Measurements from ENCODE around the gene PLCB1. TPM values are rescaled to one million over a fixed set of nuclear protein-coding genes. Genes with fewer than 3 reads are reported as not detected.
"Not testable (repeated sequence)": the region's sequence is repeated elsewhere in the genome, so short reads cannot be mapped to it uniquely, and the experiment has no call there.

The PLCB1 gene
- total RNA-seq, 1 donor from 2014 or later, result 37.4 TPM

- H3K9me3 Mint-ChIP-seq (ENCODE audit: unreplicated experiment), result no peaks in the 10 kb centered on the region
- DNase-seq, result no peak
- peaks cover 3% of the 10 kb centered on the region for H3K4me1 Mint-ChIP-seq (ENCODE audit: low read depth, unreplicated experiment)
- no peak for TF ChIP-seq CTCF (IDR thresholded peaks at IDR 0.05; ENCODE audit: partially characterized antibody, unreplicated experiment)
- H3K4me3 Mint-ChIP-seq (ENCODE audit: unreplicated experiment), result no peak overlapping the region
- H3K27ac Mint-ChIP-seq (ENCODE audit: unreplicated experiment), result no peak overlapping the region
- no peaks in the 10 kb centered on the region for H3K36me3 Mint-ChIP-seq (ENCODE audit: unreplicated experiment)
- H3K27me3 Mint-ChIP-seq (ENCODE audit: unreplicated experiment), result no peaks in the 10 kb centered on the region
Measured at GRCh38 chr20:8851446-8851845, 719.4 kb downstream of the PLCB1 start.

GRCh38 chr20:8851919-8852318 is 719.9 kb downstream of the PLCB1 start:
- H3K27ac Mint-ChIP-seq (ENCODE audit: unreplicated experiment); H3K27me3 Mint-ChIP-seq (ENCODE audit: unreplicated experiment); H3K36me3 Mint-ChIP-seq (ENCODE audit: unreplicated experiment); H3K4me1 Mint-ChIP-seq (ENCODE audit: low read depth, unreplicated experiment); DNase-seq; H3K9me3 Mint-ChIP-seq (ENCODE audit: unreplicated experiment); H3K4me3 Mint-ChIP-seq (ENCODE audit: unreplicated experiment): not testable (repeated sequence)

GRCh38 chr20:8853211-8853610 is 721.1 kb downstream of the PLCB1 start:
- not testable (repeated sequence) for H3K4me3 Mint-ChIP-seq (ENCODE audit: unreplicated experiment); H3K4me1 Mint-ChIP-seq (ENCODE audit: low read depth, unreplicated experiment); H3K27me3 Mint-ChIP-seq (ENCODE audit: unreplicated experiment)

GRCh38 chr20:8853805-8854338 is 721.8 kb downstream of the PLCB1 start:
- Mint-ChIP-seq H3K36me3 (ENCODE audit: unreplicated experiment) (no peaks in the 10 kb centered on the region), H3K9me3 (ENCODE audit: unreplicated experiment) (no peaks in the 10 kb centered on the region)
- peak; percentile 96 for TF ChIP-seq CTCF (IDR thresholded peaks at IDR 0.05; ENCODE audit: partially characterized antibody, unreplicated experiment)

More at GRCh38 chr20:8853211-8853610, 721.1 kb downstream of the PLCB1 start:
- not testable (repeated sequence) for DNase-seq; H3K36me3 Mint-ChIP-seq (ENCODE audit: unreplicated experiment); H3K9me3 Mint-ChIP-seq (ENCODE audit: unreplicated experiment); H3K27ac Mint-ChIP-seq (ENCODE audit: unreplicated experiment)

GRCh38 chr20:8854571-8854970 is 722.5 kb downstream of the PLCB1 start:
- Mint-ChIP-seq H3K9me3 (ENCODE audit: unreplicated experiment) (no peaks in the 10 kb centered on the region), H3K4me3 (ENCODE audit: unreplicated experiment) (no peak overlapping the region), H3K27ac (ENCODE audit: unreplicated experiment) (no peak overlapping the region), H3K36me3 (ENCODE audit: unreplicated experiment) (no peaks in the 10 kb centered on the region), H3K27me3 (ENCODE audit: unreplicated experiment) (no peaks in the 10 kb centered on the region), H3K4me1 (ENCODE audit: low read depth, unreplicated experiment) (peaks cover 3% of the 10 kb centered on the region)
- DNase-seq, result no peak
- no peak for TF ChIP-seq CTCF (IDR thresholded peaks at IDR 0.05; ENCODE audit: partially characterized antibody, unreplicated experiment)

More at GRCh38 chr20:8853805-8854338, 721.8 kb downstream of the PLCB1 start:
- Mint-ChIP-seq H3K27me3 (ENCODE audit: unreplicated experiment) (no peaks in the 10 kb centered on the region), H3K4me3 (ENCODE audit: unreplicated experiment) (no peak overlapping the region), H3K4me1 (ENCODE audit: low read depth, unreplicated experiment) (peaks cover 3% of the 10 kb centered on the region), H3K27ac (ENCODE audit: unreplicated experiment) (no peak overlapping the region)
- DNase-seq, result no peak

GRCh38 chr20:8855315-8855714 is 723.2 kb downstream of the PLCB1 start:
- Mint-ChIP-seq H3K27me3 (ENCODE audit: unreplicated experiment) (no peaks in the 10 kb centered on the region), H3K9me3 (ENCODE audit: unreplicated experiment) (no peaks in the 10 kb centered on the region), H3K27ac (ENCODE audit: unreplicated experiment) (no peak overlapping the region), H3K4me3 (ENCODE audit: unreplicated experiment) (no peak overlapping the region), H3K4me1 (ENCODE audit: low read depth, unreplicated experiment) (no peaks in the 10 kb centered on the region), H3K36me3 (ENCODE audit: unreplicated experiment) (no peaks in the 10 kb centered on the region)
- no peak for TF ChIP-seq CTCF (IDR thresholded peaks at IDR 0.05; ENCODE audit: partially characterized antibody, unreplicated experiment)
- DNase-seq, result no peak
